ENCODE measurements around the gene TCFL5.

The TCFL5 gene

GRCh38 chr20:62815066-62815991, 46.3 kb downstream of the TCFL5 start:
- peak; percentile 23 for ATAC-seq
- DNase-seq: no peak
- peaks cover 14% of the 10 kb centered on the region for H3K27me3 Mint-ChIP-seq
- no peaks in the 10 kb centered on the region for H3K36me3 Mint-ChIP-seq (ENCODE audit: low read depth)
- H3K4me3 Mint-ChIP-seq: peak overlapping the region; percentile 36
- H3K27ac Mint-ChIP-seq: no peak overlapping the region
- peaks cover 8% of the 10 kb centered on the region for H3K4me1 Mint-ChIP-seq
- H3K9me3 Mint-ChIP-seq: no peaks in the 10 kb centered on the region

GRCh38 chr20:62814709-62815065, 46.9 kb downstream of the TCFL5 start:
- Mint-ChIP-seq H3K27me3 (peaks cover 14% of the 10 kb centered on the region), H3K9me3 (no peaks in the 10 kb centered on the region), H3K4me1 (peaks cover 8% of the 10 kb centered on the region), H3K4me3 (no peak overlapping the region), H3K36me3 (ENCODE audit: low read depth) (no peaks in the 10 kb centered on the region), H3K27ac (no peak overlapping the region)
- ATAC-seq (no peak), DNase-seq (no peak)

- Mint-ChIP-seq H3K27ac (no peak overlapping the region), H3K4me1 (peaks cover 8% of the 10 kb centered on the region), H3K4me3 (no peak overlapping the region), H3K27me3 (peaks cover 14% of the 10 kb centered on the region), H3K36me3 (ENCODE audit: low read depth) (peaks cover under 1% of the 10 kb centered on the region), H3K9me3 (no peaks in the 10 kb centered on the region)
- no peak for ATAC-seq
- no peak for DNase-seq
Measured at GRCh38 chr20:62814060-62814708, 47.4 kb downstream of the TCFL5 start.

- DNase-seq: no peak
- Mint-ChIP-seq H3K9me3 (no peaks in the 10 kb centered on the region), H3K4me1 (peaks cover 8% of the 10 kb centered on the region), H3K36me3 (ENCODE audit: low read depth) (peaks cover 3% of the 10 kb centered on the region), H3K27me3 (peaks cover 14% of the 10 kb centered on the region), H3K4me3 (no peak overlapping the region), H3K27ac (no peak overlapping the region)
- no peak for ATAC-seq
Measured at GRCh38 chr20:62813588-62813987, 48.0 kb downstream of the TCFL5 start.

GRCh38 chr20:62812907-62813200, 48.8 kb downstream of the TCFL5 start:
- Mint-ChIP-seq H3K36me3 (ENCODE audit: low read depth) (peaks cover 7% of the 10 kb centered on the region), H3K4me1 (peaks cover 12% of the 10 kb centered on the region), H3K4me3 (no peak overlapping the region), H3K9me3 (no peaks in the 10 kb centered on the region), H3K27me3 (peaks cover 10% of the 10 kb centered on the region), H3K27ac (no peak overlapping the region)
- ATAC-seq (no peak), DNase-seq (no peak)

GRCh38 chr20:62812181-62812906, 49.3 kb downstream of the TCFL5 start:
- no peak for DNase-seq
- H3K4me3 Mint-ChIP-seq: no peak overlapping the region
- peaks cover 7% of the 10 kb centered on the region for H3K36me3 Mint-ChIP-seq (ENCODE audit: low read depth)
- peaks cover 10% of the 10 kb centered on the region for H3K27me3 Mint-ChIP-seq
- peaks cover 13% of the 10 kb centered on the region for H3K4me1 Mint-ChIP-seq
- ATAC-seq: no peak
- no peaks in the 10 kb centered on the region for H3K9me3 Mint-ChIP-seq
- H3K27ac Mint-ChIP-seq: no peak overlapping the region

GRCh38 chr20:62811720-62812119, 49.9 kb downstream of the TCFL5 start:
- Mint-ChIP-seq H3K27me3 (peaks cover 10% of the 10 kb centered on the region), H3K9me3 (no peaks in the 10 kb centered on the region), H3K27ac (no peak overlapping the region), H3K4me1 (peaks cover 17% of the 10 kb centered on the region), H3K4me3 (no peak overlapping the region), H3K36me3 (ENCODE audit: low read depth) (peaks cover 7% of the 10 kb centered on the region)
- ATAC-seq (no peak), DNase-seq (no peak)

GRCh38 chr20:62811320-62811719, 50.3 kb downstream of the TCFL5 start:
- DNase-seq: no peak
- Mint-ChIP-seq H3K27ac (no peak overlapping the region), H3K4me1 (peaks cover 21% of the 10 kb centered on the region), H3K27me3 (peaks cover 10% of the 10 kb centered on the region), H3K36me3 (ENCODE audit: low read depth) (peaks cover 7% of the 10 kb centered on the region), H3K9me3 (no peaks in the 10 kb centered on the region), H3K4me3 (no peak overlapping the region)
- no peak for ATAC-seq

- Mint-ChIP-seq H3K27me3 (no peaks in the 10 kb centered on the region), H3K36me3 (ENCODE audit: low read depth) (peaks cover 7% of the 10 kb centered on the region), H3K4me3 (no peak overlapping the region), H3K9me3 (no peaks in the 10 kb centered on the region), H3K4me1 (peaks cover 18% of the 10 kb centered on the region), H3K27ac (no peak overlapping the region)
- ATAC-seq (no peak), DNase-seq (no peak)
Measured at GRCh38 chr20:62809530-62810428, 51.8 kb downstream of the TCFL5 start.

- H3K27me3 Mint-ChIP-seq: no peaks in the 10 kb centered on the region
- H3K9me3 Mint-ChIP-seq: no peaks in the 10 kb centered on the region
- no peak overlapping the region for H3K27ac Mint-ChIP-seq
- peaks cover 7% of the 10 kb centered on the region for H3K36me3 Mint-ChIP-seq (ENCODE audit: low read depth)
- ATAC-seq (peak; percentile 56), DNase-seq (peak; percentile 85)
- H3K4me3 Mint-ChIP-seq: no peak overlapping the region
- peaks cover 24% of the 10 kb centered on the region for H3K4me1 Mint-ChIP-seq
Measured at GRCh38 chr20:62808211-62808865, 53.3 kb downstream of the TCFL5 start.

- no peaks in the 10 kb centered on the region for H3K27me3 Mint-ChIP-seq
- no peak for DNase-seq
- no peak overlapping the region for H3K4me3 Mint-ChIP-seq
- H3K27ac Mint-ChIP-seq: no peak overlapping the region
- H3K9me3 Mint-ChIP-seq: no peaks in the 10 kb centered on the region
- H3K36me3 Mint-ChIP-seq (ENCODE audit: low read depth): peaks cover 7% of the 10 kb centered on the region
- ATAC-seq: no peak
- peaks cover 24% of the 10 kb centered on the region for H3K4me1 Mint-ChIP-seq
Measured at GRCh38 chr20:62807444-62808210, 54.0 kb downstream of the TCFL5 start.

GRCh38 chr20:62806383-62807050, 55.1 kb downstream of the TCFL5 start:
- H3K36me3 Mint-ChIP-seq (ENCODE audit: low read depth): peaks cover 7% of the 10 kb centered on the region
- ATAC-seq (no peak), DNase-seq (no peak)
- H3K4me3 Mint-ChIP-seq: peak overlapping the region; percentile 80
- H3K27me3 Mint-ChIP-seq: no peaks in the 10 kb centered on the region
- no peaks in the 10 kb centered on the region for H3K9me3 Mint-ChIP-seq
- peak overlapping the region; percentile 59 for H3K27ac Mint-ChIP-seq
- H3K4me1 Mint-ChIP-seq: peaks cover 24% of the 10 kb centered on the region
